Stomach (tissue), 4 donors: ENCODE results near the gene ULK1.

Experiments
- CTCF ChIP-seq, 7 experiments: fragments of 450-650 bp in 4 of 7; fragments of 200-600 bp in 3 of 7; sonication (generic) in 3 of 7; IDR thresholded peaks; one replicate each; pipeline ENCODE4 v1.5.1; 2016 to 2019; ENCODE audit warnings: antibody characterized with exemption in 7 of 7, control low read depth in 2 of 7, mild to moderate bottlenecking in 1 of 7
- EP300 ChIP-seq: sonication (generic); formaldehyde crosslinking; IDR thresholded peaks from one replicate; pipeline ENCODE4 v1.6.1; 2017; ENCODE audit warnings: antibody characterized with exemption
- POLR2A ChIP-seq, 4 donors: fragments of 450-650 bp; IDR thresholded peaks; one replicate each; pipeline ENCODE4 v1.6.1; 2016; ENCODE audit warnings: antibody characterized with exemption in 4 of 4, control low read depth in 2 of 4, mild to moderate bottlenecking in 1 of 4, moderate library complexity in 1 of 4
- POLR2AphosphoS5 ChIP-seq, 3 donors: sonication (generic); formaldehyde crosslinking; IDR thresholded peaks; one replicate each; pipeline ENCODE4 v1.6.1; 2016; ENCODE audit warnings: antibody characterized with exemption in 3 of 3

GRCh38 chr12:131904346-131904745 is 9.9 kb downstream of the ULK1 start:
- TF ChIP-seq EP300 (no peak), CTCF (IDR thresholded peaks at IDR 0.05) (no peak), POLR2A (IDR thresholded peaks at IDR 0.05) (no peak), POLR2AphosphoS5 (IDR thresholded peaks at IDR 0.05) (no peak)
